Fibroblast of lung (primary cell): Measurements from ENCODE around the gene SERPIND1.

ENCODE experiments used
- EZH2 ChIP-seq: IDR thresholded peaks from 2 replicates; pipeline ENCODE4 v1.5.1; 2012; ENCODE audit warnings: low read length, control low read depth, mild to moderate bottlenecking; ENCODE audit errors: missing control alignments
- TF ChIP-seq, protein P1 (sequence below), 2 donors: IDR thresholded peaks in 1 of 2; conservative IDR thresholded peaks in 1 of 2; 1 replicate in 1 of 2; 2 replicates in 1 of 2; pipeline ENCODE4 v1.5.1; 2011 to 2012; ENCODE audit warnings: low read length in 2 of 2, control low read depth in 1 of 2, inconsistent platforms in 1 of 2, low read depth in 1 of 2, mild to moderate bottlenecking in 1 of 2

DNA sequence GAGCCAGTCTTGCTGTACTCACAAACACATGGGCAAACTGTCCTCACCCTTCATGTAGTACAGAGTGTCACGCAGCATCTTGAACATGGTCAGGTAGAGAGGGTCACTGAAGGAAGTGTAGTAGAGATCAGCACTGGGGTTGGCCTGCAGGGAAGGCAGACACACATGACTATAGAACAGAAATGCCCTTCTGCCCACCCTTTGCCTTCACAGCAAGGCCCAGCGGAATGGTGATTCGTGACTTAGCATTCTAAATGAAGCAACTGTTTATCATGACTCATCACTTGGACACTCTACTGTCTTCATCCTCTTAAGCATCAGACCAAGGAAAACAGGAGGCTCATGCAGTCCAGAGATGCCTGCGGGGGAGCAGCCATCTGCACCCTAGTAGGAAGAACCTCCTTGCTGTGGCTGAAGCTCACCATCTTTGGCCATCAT, 33.4 kb downstream of the SERPIND1 start:
- TF ChIP-seq, protein P1, sequence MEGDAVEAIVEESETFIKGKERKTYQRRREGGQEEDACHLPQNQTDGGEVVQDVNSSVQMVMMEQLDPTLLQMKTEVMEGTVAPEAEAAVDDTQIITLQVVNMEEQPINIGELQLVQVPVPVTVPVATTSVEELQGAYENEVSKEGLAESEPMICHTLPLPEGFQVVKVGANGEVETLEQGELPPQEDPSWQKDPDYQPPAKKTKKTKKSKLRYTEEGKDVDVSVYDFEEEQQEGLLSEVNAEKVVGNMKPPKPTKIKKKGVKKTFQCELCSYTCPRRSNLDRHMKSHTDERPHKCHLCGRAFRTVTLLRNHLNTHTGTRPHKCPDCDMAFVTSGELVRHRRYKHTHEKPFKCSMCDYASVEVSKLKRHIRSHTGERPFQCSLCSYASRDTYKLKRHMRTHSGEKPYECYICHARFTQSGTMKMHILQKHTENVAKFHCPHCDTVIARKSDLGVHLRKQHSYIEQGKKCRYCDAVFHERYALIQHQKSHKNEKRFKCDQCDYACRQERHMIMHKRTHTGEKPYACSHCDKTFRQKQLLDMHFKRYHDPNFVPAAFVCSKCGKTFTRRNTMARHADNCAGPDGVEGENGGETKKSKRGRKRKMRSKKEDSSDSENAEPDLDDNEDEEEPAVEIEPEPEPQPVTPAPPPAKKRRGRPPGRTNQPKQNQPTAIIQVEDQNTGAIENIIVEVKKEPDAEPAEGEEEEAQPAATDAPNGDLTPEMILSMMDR (conservative IDR thresholded peaks at IDR 0.05 in 1 of 2, IDR thresholded peaks at IDR 0.05 in 1 of 2; ENCODE audit: low read depth in 1 of 2, low read length in 2 of 2): no peak
- no peak for TF ChIP-seq EZH2
